Hematopoietic multipotent progenitor cell treated with erythropoietin and hydrocortisone succinate and interleukin-3 and kit ligand, for 15 days (in vitro differentiated cells): ENCODE data around the gene FNTB.
"Not testable (repeated sequence)": the region's sequence is repeated elsewhere in the genome, so short reads cannot be mapped to it uniquely, and the experiment has no call there.

Experiments
- DNase-seq: peaks from one replicate; pipeline ENCODE4 v3.0.0-alpha.2; 2015; ENCODE audit warnings: low spot score

FNTB gene

GRCh38 chr14:65054471-65055085 lies 67.9 kb downstream of the FNTB start:
- DNase-seq: no peak

DNA sequence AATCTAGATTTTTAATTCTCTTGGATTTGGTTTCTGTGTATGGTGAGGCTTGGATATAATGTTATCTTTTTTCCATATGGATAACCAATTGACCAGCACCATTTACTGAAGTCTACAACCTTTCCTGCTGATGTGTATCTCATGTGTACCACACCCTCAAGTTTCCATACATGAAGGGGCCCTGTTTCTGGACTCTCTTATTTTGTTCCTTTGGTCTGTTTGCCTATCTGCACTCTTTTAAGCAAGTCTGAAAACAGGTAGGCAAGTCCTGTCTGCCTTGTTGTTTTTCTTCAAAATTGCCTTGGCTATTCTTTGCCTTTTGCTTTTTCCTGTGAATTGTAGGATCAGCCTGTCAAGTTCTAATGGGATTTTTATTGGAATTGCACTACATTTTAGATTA lies 71.0 kb downstream of the FNTB start:
- DNase-seq: no peak

GRCh38 chr14:65062096-65063075 lies 75.7 kb downstream of the FNTB start:
- DNase-seq: no peak

DNA sequence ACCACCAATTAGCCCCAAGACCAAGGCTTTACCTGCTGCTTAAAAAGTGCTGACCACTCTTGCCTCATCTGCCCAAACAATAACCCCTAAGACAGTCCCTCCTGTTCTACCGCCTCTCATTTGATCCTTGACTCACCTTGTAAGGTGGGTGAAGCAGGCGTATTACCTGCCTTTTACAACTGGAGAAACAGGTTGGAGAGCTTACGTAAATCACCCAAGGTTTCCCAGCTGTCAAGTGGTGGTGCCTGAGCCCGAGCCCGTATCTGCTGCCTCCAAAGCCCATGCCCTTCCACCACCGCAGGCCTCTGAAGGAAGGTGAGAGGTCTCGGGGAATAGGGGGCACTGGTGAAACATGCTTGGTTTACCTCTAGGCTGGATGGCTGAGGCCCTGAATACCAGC lies 79.0 kb downstream of the FNTB start:
- DNase-seq: no peak

DNA sequence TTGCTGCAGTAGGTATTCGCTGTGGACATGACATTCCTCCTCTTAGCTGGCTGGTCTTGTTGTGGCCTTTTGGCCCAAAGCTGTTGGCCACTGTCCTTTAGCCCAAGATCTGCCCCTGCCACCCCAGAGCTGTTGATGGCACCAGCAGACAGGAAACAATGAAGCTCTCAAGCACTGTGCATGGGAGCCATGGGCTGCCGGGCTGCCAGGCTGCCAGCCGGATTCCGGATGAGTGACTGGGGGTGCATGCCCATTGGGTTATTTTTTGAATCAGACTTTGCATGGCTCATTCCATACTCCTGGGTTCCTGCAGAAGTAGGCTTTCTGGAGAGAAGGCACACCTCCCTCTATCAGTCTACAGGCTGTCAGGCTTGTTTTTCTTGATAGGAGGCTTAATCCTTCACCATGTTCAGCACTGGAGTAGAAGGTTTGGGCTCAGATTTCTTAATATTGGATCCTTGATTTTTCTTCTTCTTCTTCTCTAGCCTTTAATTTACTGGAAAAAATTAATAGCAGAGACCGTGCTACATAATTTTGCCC lies 83.2 kb downstream of the FNTB start:
- DNase-seq: no peak

GRCh38 chr14:65070471-65070976 lies 83.8 kb downstream of the FNTB start:
- DNase-seq: peak; percentile 15

GRCh38 chr14:65071544-65071943 lies 84.8 kb downstream of the FNTB start:
- no peak for DNase-seq

DNA sequence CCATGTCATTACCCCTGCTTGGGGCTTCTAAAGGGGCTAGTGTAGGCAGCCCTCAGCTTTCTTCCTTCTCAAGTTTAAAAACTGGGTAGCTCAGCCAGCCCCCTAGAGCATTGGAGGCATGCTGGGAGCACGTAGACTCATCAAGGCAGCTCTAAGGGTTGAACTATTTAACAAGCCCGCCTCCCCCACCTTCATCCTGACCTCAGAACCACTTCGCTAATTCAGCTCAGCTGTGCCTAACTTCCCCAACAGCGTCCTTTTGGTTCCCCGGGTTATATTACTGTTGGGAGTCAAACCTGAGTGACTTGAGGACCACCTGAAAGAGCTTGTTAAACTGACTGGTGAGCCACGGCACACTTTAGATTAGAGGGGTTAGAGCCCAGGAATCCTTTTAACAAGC lies 85.6 kb downstream of the FNTB start:
- no peak for DNase-seq

DNA sequence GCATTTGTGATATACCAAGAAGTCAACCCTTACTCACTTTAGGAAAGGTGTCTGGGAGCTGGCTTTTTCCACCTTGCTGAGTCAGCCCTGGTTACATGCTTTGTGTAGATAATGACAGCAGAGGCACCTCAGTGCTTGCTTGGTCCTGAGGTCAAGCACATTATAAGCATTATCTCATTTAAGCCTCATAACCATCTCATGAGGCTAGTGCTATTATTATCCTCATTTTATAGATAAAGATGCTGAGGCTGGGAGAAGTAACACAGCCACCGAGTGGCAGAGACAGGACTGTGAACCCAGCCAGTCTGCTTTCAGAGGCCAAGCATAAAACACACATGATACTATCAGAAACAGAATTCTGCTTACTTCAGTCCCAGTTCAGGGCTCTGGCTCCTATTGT lies 86.2 kb downstream of the FNTB start:
- DNase-seq: no peak

DNA sequence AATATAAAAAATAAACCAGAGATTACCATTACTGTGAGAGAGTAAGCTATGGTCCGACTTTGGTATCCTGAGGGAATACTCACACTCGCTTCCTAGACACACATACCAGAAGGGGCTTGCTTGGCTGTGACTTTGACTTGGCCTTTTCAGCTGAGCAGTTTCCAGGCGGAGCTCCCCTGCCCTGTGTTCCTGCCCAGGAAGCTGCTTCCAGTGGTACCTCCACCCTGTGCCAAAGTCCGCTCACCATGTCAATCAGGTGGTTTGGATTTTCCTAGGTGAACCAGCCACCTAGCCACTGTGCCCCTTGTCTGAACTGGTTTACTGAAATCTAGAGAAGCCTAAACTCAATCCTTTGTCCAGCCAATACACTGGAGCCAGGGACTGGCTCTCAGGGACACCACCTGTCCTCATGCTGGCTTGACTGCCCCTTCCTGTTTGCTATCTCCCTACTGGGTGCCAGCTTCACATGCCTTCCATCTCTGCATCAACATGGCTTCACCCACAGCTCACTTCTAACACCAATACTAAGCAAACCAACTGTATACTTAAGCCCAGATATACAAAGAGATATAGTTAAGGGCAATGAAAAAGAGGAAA lies 87.0 kb downstream of the FNTB start:
- no peak for DNase-seq

GRCh38 chr14:65074449-65075150 lies 87.9 kb downstream of the FNTB start:
- DNase-seq: no peak

- no peak for DNase-seq
Observed at GRCh38 chr14:65075628-65076325, 89.1 kb downstream of the FNTB start.

- no peak for DNase-seq
Observed at GRCh38 chr14:65077318-65077717, 90.6 kb downstream of the FNTB start.

- no peak for DNase-seq
Observed at GRCh38 chr14:65079201-65079600, 92.5 kb downstream of the FNTB start.

GRCh38 chr14:65079768-65080167 lies 93.1 kb downstream of the FNTB start:
- no peak for DNase-seq

DNA sequence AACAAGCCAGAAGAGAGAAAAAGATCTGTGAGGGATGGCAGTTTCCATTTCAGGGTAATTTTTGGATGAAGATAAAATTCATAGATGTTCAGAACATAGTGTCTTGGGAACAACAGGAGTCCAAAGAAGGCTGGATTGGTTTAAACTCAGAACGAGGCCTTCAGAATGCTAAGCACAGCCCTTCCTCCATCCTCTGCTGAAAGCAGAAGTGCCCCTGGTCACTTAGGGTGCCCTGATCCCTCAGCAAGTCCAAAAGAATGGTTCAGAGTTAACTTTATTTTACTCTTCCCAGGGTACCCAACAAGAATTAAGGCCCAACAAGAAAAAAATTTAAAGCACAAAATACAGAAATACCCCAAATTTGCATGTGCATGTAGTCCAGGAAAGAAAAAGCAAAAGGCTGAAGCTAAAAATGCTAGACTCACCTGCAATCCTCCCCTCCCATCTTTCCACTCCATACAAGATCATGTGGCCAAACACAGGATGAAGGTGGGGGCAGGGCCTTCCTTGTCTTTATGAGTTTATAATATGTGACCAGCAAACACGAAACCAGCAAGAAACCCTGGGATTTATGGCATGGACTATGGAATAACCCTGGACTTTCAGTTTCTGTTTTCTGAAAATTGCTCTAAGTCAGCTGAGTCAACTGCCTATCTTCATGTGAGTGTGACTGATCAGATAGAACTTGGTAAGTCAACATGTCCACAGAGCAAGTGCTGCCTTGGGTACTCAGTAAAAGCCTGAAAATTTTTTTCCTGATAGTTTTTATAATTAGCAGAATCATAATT lies 94.5 kb downstream of the FNTB start:
- no peak for DNase-seq

GRCh38 chr14:65082930-65083329 lies 96.2 kb downstream of the FNTB start:
- no peak for DNase-seq

DNA sequence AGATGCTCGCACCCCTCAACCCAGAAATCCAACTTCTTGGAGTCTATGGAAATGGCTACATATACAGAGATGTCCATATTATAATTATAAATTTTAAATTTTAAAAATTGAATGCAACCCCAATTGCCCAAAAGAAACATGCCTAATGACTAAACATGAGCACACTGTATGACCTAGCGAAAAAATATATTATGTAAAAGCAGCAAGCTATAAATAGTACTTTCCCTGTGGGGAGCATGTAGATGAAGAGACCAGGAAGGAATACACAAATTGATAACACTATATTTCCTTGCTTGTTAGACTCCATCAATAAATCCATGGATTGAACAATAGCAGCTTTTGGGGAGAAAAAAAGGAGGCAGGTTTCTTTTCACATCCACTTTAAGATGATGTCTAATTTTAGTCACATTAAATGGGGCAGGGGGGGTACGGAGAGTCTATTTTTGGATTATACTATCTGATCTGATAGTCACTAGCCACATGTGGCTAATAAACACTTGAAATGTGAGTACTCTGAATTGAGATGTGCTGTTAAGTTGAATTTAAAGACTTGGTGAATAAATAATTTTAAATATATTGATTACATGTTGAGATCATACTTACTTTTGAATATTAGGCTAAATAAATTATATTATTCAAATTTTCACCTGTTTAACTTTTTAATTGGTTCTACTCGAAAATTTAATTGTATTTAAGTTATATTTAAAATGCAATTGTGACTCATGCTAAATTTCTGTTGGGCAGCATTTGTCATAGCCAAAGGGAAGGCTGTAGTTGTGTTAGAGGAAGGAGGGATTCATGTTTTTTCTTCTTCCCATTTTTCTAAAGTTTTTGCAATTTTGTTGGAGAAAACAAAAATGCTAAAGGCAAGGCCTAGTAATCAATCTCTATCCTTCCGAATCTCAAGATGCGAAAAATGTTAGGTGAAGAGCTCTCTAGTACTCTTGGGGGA lies 98.1 kb downstream of the FNTB start:
- no peak for DNase-seq

GRCh38 chr14:65086686-65087085 lies 100.0 kb downstream of the FNTB start:
- DNase-seq: not testable (repeated sequence)
